Measurements from ENCODE around the gene STAG2.

STAG2 gene

DNA sequence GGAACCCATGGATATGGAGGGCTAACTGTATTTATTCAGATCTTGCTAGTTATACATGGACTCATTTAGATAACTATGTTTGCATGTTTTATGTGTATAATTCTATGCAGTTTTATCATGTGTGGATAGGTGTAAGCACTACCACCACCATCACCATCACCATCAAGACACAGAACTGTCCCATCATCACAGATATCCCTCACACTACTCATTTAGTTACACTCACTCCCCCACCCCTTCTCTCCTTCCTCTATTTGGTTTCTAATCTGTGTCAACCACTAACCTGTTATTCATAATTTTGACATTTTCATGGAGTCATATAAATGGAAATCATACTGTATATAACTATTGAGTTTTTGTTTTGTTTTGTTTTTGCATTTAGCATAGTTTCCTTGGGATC lies 43.7 kb downstream of the STAG2 start:
- no peaks in the 10 kb centered on the region for H3K36me3 ChIP-seq (ENCODE audit: control insufficient read depth, low read depth, low read length)
- no peaks in the 10 kb centered on the region for H3K4me1 ChIP-seq (ENCODE audit: control insufficient read depth, low read depth, low read length)
- no peaks in the 10 kb centered on the region for H3K27me3 ChIP-seq (ENCODE audit: control insufficient read depth, insufficient read depth, low read length)
- H3K9me3 ChIP-seq (ENCODE audit: control insufficient read depth, low read depth, low read length) = peaks cover 16% of the 10 kb centered on the region
- H3K4me3 ChIP-seq (ENCODE audit: low read length) = no peak overlapping the region
- H3K9ac ChIP-seq (ENCODE audit: low read length) = no peak overlapping the region
- H3K27ac ChIP-seq (ENCODE audit: low read length) = no peak overlapping the region

- H3K36me3 ChIP-seq (ENCODE audit: control insufficient read depth, low read depth, low read length) = no peaks in the 10 kb centered on the region
- H3K9ac ChIP-seq (ENCODE audit: low read length) = no peak overlapping the region
- no peaks in the 10 kb centered on the region for H3K27me3 ChIP-seq (ENCODE audit: control insufficient read depth, insufficient read depth, low read length)
- H3K27ac ChIP-seq (ENCODE audit: low read length) = no peak overlapping the region
- H3K4me3 ChIP-seq (ENCODE audit: low read length) = no peak overlapping the region
- no peaks in the 10 kb centered on the region for H3K4me1 ChIP-seq (ENCODE audit: control insufficient read depth, low read depth, low read length)
- peaks cover 12% of the 10 kb centered on the region for H3K9me3 ChIP-seq (ENCODE audit: control insufficient read depth, low read depth, low read length)
Observed at GRCh38 chrX:124010157-124010556, 48.7 kb downstream of the STAG2 start.

- H3K9ac ChIP-seq (ENCODE audit: low read length) = no peak overlapping the region
Observed at GRCh38 chrX:124010566-124010965, 49.1 kb downstream of the STAG2 start.

GRCh38 chrX:124015721-124016120 lies 54.2 kb downstream of the STAG2 start:
- Histone ChIP-seq H3K4me3 (ENCODE audit: low read length) (no peak overlapping the region), H3K9ac (ENCODE audit: low read length) (no peak overlapping the region), H3K27ac (ENCODE audit: low read length) (no peak overlapping the region), H3K27me3 (ENCODE audit: control insufficient read depth, insufficient read depth, low read length) (no peaks in the 10 kb centered on the region), H3K36me3 (ENCODE audit: control insufficient read depth, low read depth, low read length) (no peaks in the 10 kb centered on the region), H3K9me3 (ENCODE audit: control insufficient read depth, low read depth, low read length) (peaks cover 8% of the 10 kb centered on the region), H3K4me1 (ENCODE audit: control insufficient read depth, low read depth, low read length) (no peaks in the 10 kb centered on the region)

More at GRCh38 chrX:124010566-124010965, 49.1 kb downstream of the STAG2 start:
- Histone ChIP-seq H3K9me3 (ENCODE audit: control insufficient read depth, low read depth, low read length) (peaks cover 14% of the 10 kb centered on the region), H3K27me3 (ENCODE audit: control insufficient read depth, insufficient read depth, low read length) (no peaks in the 10 kb centered on the region), H3K27ac (ENCODE audit: low read length) (no peak overlapping the region), H3K4me1 (ENCODE audit: control insufficient read depth, low read depth, low read length) (no peaks in the 10 kb centered on the region), H3K4me3 (ENCODE audit: low read length) (no peak overlapping the region), H3K36me3 (ENCODE audit: control insufficient read depth, low read depth, low read length) (no peaks in the 10 kb centered on the region)

GRCh38 chrX:124016825-124017224 lies 55.3 kb downstream of the STAG2 start:
- no peak overlapping the region for H3K27ac ChIP-seq (ENCODE audit: low read length)
- H3K9me3 ChIP-seq (ENCODE audit: control insufficient read depth, low read depth, low read length) = peaks cover 12% of the 10 kb centered on the region
- no peaks in the 10 kb centered on the region for H3K36me3 ChIP-seq (ENCODE audit: control insufficient read depth, low read depth, low read length)
- H3K9ac ChIP-seq (ENCODE audit: low read length) = no peak overlapping the region
- no peak overlapping the region for H3K4me3 ChIP-seq (ENCODE audit: low read length)
- no peaks in the 10 kb centered on the region for H3K27me3 ChIP-seq (ENCODE audit: control insufficient read depth, insufficient read depth, low read length)
- H3K4me1 ChIP-seq (ENCODE audit: control insufficient read depth, low read depth, low read length) = no peaks in the 10 kb centered on the region

- no peak overlapping the region for H3K9ac ChIP-seq (ENCODE audit: low read length)
Observed at GRCh38 chrX:124018023-124018422, 56.5 kb downstream of the STAG2 start.

DNA sequence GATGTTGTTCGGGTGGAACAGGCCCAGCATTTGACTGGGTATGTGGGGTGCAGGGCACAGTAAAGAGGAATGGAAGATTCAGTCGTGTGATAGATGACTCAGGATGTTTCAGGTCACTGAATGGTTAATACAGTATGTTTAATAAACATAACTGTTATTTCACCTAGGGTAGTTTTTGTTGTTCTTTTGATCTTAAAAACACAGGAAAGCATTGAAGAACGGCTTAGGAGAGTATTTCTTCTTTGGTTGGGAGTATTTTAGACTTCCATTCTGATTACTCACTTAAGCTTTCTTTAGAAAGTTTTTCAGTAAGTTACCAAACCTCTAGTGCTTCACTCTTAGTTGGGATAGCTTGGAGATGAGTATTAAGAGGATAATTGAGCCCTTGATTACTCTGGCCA lies 62.3 kb downstream of the STAG2 start:
- peaks cover 22% of the 10 kb centered on the region for H3K36me3 ChIP-seq (ENCODE audit: control insufficient read depth, low read depth, low read length)
- H3K9me3 ChIP-seq (ENCODE audit: control insufficient read depth, low read depth, low read length) = peaks cover 21% of the 10 kb centered on the region
- no peaks in the 10 kb centered on the region for H3K4me1 ChIP-seq (ENCODE audit: control insufficient read depth, low read depth, low read length)
- no peak overlapping the region for H3K4me3 ChIP-seq (ENCODE audit: low read length)
- no peak overlapping the region for H3K9ac ChIP-seq (ENCODE audit: low read length)
- H3K27ac ChIP-seq (ENCODE audit: low read length) = no peak overlapping the region
- H3K27me3 ChIP-seq (ENCODE audit: control insufficient read depth, insufficient read depth, low read length) = no peaks in the 10 kb centered on the region

More at GRCh38 chrX:124018023-124018422, 56.5 kb downstream of the STAG2 start:
- Histone ChIP-seq H3K27ac (ENCODE audit: low read length) (no peak overlapping the region), H3K4me1 (ENCODE audit: control insufficient read depth, low read depth, low read length) (no peaks in the 10 kb centered on the region), H3K4me3 (ENCODE audit: low read length) (no peak overlapping the region), H3K27me3 (ENCODE audit: control insufficient read depth, insufficient read depth, low read length) (no peaks in the 10 kb centered on the region), H3K9me3 (ENCODE audit: control insufficient read depth, low read depth, low read length) (peaks cover 16% of the 10 kb centered on the region), H3K36me3 (ENCODE audit: control insufficient read depth, low read depth, low read length) (no peaks in the 10 kb centered on the region)

GRCh38 chrX:124026529-124026928 lies 65.0 kb downstream of the STAG2 start:
- H3K36me3 ChIP-seq (ENCODE audit: control insufficient read depth, low read depth, low read length) = peaks cover 29% of the 10 kb centered on the region
- H3K4me1 ChIP-seq (ENCODE audit: control insufficient read depth, low read depth, low read length) = no peaks in the 10 kb centered on the region
- H3K4me3 ChIP-seq (ENCODE audit: low read length) = no peak overlapping the region
- no peak overlapping the region for H3K27ac ChIP-seq (ENCODE audit: low read length)
- H3K9me3 ChIP-seq (ENCODE audit: control insufficient read depth, low read depth, low read length) = peaks cover 22% of the 10 kb centered on the region
- H3K9ac ChIP-seq (ENCODE audit: low read length) = no peak overlapping the region
- H3K27me3 ChIP-seq (ENCODE audit: control insufficient read depth, insufficient read depth, low read length) = no peaks in the 10 kb centered on the region

- Histone ChIP-seq H3K4me3 (ENCODE audit: low read length) (no peak overlapping the region), H3K27me3 (ENCODE audit: control insufficient read depth, insufficient read depth, low read length) (no peaks in the 10 kb centered on the region), H3K9me3 (ENCODE audit: control insufficient read depth, low read depth, low read length) (peaks cover 16% of the 10 kb centered on the region), H3K27ac (ENCODE audit: low read length) (no peak overlapping the region), H3K36me3 (ENCODE audit: control insufficient read depth, low read depth, low read length) (peaks cover 29% of the 10 kb centered on the region), H3K9ac (ENCODE audit: low read length) (no peak overlapping the region), H3K4me1 (ENCODE audit: control insufficient read depth, low read depth, low read length) (no peaks in the 10 kb centered on the region)
Observed at GRCh38 chrX:124028182-124028581, 66.7 kb downstream of the STAG2 start.

- Histone ChIP-seq H3K9ac (ENCODE audit: low read length) (no peak overlapping the region), H3K27ac (ENCODE audit: low read length) (no peak overlapping the region), H3K4me1 (ENCODE audit: control insufficient read depth, low read depth, low read length) (no peaks in the 10 kb centered on the region), H3K36me3 (ENCODE audit: control insufficient read depth, low read depth, low read length) (peaks cover 28% of the 10 kb centered on the region), H3K4me3 (ENCODE audit: low read length) (no peak overlapping the region), H3K9me3 (ENCODE audit: control insufficient read depth, low read depth, low read length) (peaks cover 20% of the 10 kb centered on the region), H3K27me3 (ENCODE audit: control insufficient read depth, insufficient read depth, low read length) (no peaks in the 10 kb centered on the region)
Observed at GRCh38 chrX:124030520-124030919, 69.0 kb downstream of the STAG2 start.

DNA sequence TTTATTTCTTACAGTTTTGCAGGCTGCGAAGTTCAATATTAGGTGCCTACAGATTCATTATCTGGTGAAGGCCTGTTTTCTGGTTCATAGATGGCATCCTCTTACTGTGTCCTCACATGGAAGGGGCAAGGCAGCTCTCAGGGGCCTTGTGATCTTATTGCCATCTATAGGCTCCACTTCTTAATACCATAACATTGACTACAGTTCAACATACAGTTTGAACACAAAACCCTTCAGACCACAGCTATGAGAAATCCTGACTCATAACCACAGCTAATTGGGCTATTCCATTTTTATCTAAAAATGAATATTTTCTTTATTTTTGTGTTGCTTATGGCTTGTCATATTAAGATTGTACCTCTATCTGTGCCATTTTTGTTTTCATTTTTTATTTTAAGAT lies 72.3 kb downstream of the STAG2 start:
- peaks cover 13% of the 10 kb centered on the region for H3K36me3 ChIP-seq (ENCODE audit: control insufficient read depth, low read depth, low read length)
- H3K27me3 ChIP-seq (ENCODE audit: control insufficient read depth, insufficient read depth, low read length) = no peaks in the 10 kb centered on the region
- H3K9ac ChIP-seq (ENCODE audit: low read length) = no peak overlapping the region
- no peaks in the 10 kb centered on the region for H3K4me1 ChIP-seq (ENCODE audit: control insufficient read depth, low read depth, low read length)
- no peak overlapping the region for H3K27ac ChIP-seq (ENCODE audit: low read length)
- H3K4me3 ChIP-seq (ENCODE audit: low read length) = no peak overlapping the region
- peaks cover 18% of the 10 kb centered on the region for H3K9me3 ChIP-seq (ENCODE audit: control insufficient read depth, low read depth, low read length)

DNA sequence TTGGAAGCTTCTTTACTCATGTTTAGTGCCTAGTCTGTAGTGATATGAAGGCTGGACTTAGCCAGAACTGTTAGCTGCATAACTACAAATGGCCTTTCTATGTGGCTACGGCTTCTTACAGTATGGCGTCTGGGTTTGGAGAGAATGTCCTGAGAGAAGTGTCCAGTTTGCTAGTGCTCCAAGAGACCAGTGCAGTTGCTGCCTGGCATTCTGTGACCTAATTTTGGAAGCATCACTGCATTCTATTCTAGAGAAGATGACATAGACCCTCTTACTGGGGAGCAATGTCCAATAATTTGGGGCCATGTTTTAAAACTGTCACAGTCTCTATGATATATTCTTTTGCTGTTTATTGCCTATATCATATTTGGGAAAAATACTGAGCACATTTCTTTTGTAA lies 74.2 kb downstream of the STAG2 start:
- Histone ChIP-seq H3K27ac (ENCODE audit: low read length) (no peak overlapping the region), H3K36me3 (ENCODE audit: control insufficient read depth, low read depth, low read length) (peaks cover 10% of the 10 kb centered on the region), H3K9ac (ENCODE audit: low read length) (no peak overlapping the region)

More for the DNA sequence above, 74.2 kb downstream of the STAG2 start:
- no peaks in the 10 kb centered on the region for H3K27me3 ChIP-seq (ENCODE audit: control insufficient read depth, insufficient read depth, low read length)
- H3K4me3 ChIP-seq (ENCODE audit: low read length) = no peak overlapping the region
- H3K4me1 ChIP-seq (ENCODE audit: control insufficient read depth, low read depth, low read length) = no peaks in the 10 kb centered on the region
- peaks cover 14% of the 10 kb centered on the region for H3K9me3 ChIP-seq (ENCODE audit: control insufficient read depth, low read depth, low read length)

All from iPS-18a (cell line).